Neutrophil (primary cell): ENCODE measurements around the gene LRPPRC.

Source experiments
- H3K27ac ChIP-seq: fragments of 200-600 bp; sonication (generic); 2 replicates; pipeline ENCODE4 v1.5.1; 2016; ENCODE audit warnings: mild to moderate bottlenecking, moderate library complexity
- H3K27me3 ChIP-seq: fragments of 200-600 bp; sonication (generic); 2 replicates; pipeline ENCODE4 v1.6.0; 2016; ENCODE audit warnings: mild to moderate bottlenecking
- H3K36me3 ChIP-seq: fragments of 200-600 bp; sonication (generic); 2 replicates; pipeline ENCODE4 v1.5.1; 2017
- H3K4me1 ChIP-seq, 2 experiments: fragments of 200-600 bp in 1 of 2; sonication (generic) in 1 of 2; 1 replicate in 1 of 2; 2 replicates in 1 of 2; pipeline versions ENCODE4 v1.5.1 to v1.6.1; 2013 to 2016; ENCODE audit warnings: low read depth in 1 of 2, low read length in 1 of 2, mild to moderate bottlenecking in 1 of 2, moderate library complexity in 1 of 2; ENCODE audit not compliant: control insufficient read depth in 1 of 2, insufficient read depth in 1 of 2
- H3K4me3 ChIP-seq, 2 experiments: fragments of 200-600 bp in 1 of 2; sonication (generic) in 1 of 2; 1 replicate in 1 of 2; 2 replicates in 1 of 2; pipeline ENCODE4 v1.5.1; 2013 to 2016; ENCODE audit warnings: low read depth in 1 of 2, low read length in 1 of 2, mild to moderate bottlenecking in 1 of 2, moderate library complexity in 1 of 2
- H3K9me3 ChIP-seq: fragments of 200-600 bp; sonication (generic); 2 replicates; pipeline ENCODE4 v1.5.1; 2016
- TF ChIP-seq, protein P1 (sequence below): fragments of 200-600 bp; sonication (generic); IDR thresholded peaks from 2 replicates; pipeline ENCODE4 v1.5.1; 2016; ENCODE audit warnings: antibody characterized with exemption

LRPPRC gene

DNA sequence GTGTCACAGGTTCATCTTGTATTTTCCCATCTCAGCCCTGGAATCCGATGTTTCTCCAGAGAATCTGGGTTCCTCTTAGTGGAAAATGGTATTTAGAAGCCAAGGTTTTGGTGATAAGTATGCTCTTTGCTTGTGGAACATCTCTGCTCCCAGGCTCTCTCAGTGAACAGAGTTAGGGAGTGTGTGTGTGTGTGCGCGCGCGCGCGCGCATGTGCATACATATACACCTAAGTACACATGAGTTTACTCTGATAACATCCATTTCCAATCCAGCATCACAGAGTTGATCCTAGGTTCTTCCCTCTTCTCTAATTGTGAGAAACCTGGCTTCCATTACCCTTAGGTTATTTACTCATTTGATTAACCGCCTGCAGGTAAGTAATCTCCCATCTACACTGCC, 115.3 kb downstream of the LRPPRC start:
- TF ChIP-seq, protein P1, sequence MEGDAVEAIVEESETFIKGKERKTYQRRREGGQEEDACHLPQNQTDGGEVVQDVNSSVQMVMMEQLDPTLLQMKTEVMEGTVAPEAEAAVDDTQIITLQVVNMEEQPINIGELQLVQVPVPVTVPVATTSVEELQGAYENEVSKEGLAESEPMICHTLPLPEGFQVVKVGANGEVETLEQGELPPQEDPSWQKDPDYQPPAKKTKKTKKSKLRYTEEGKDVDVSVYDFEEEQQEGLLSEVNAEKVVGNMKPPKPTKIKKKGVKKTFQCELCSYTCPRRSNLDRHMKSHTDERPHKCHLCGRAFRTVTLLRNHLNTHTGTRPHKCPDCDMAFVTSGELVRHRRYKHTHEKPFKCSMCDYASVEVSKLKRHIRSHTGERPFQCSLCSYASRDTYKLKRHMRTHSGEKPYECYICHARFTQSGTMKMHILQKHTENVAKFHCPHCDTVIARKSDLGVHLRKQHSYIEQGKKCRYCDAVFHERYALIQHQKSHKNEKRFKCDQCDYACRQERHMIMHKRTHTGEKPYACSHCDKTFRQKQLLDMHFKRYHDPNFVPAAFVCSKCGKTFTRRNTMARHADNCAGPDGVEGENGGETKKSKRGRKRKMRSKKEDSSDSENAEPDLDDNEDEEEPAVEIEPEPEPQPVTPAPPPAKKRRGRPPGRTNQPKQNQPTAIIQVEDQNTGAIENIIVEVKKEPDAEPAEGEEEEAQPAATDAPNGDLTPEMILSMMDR, result no peak
- no peaks in the 10 kb centered on the region for H3K9me3 ChIP-seq
- H3K4me1 ChIP-seq, result no peaks in the 10 kb centered on the region

DNA sequence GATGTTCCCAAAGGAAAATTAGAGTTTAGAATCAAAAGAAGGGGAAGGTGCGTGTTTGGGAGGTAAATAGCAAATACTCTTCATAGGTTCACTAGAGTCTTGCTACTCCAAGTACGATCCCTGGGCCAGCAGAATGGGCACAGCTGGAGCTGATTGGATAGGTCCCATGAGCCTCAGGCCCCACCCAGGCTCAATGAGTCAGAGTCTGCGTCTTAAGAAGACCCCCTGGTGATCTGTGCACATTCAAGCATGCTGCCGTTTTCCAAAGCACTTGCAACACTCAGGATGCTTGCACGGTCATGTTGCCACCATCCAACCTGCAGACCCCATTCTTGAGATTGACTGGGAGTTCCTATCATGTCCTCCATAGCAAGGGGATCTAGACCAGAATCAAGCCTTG, 116.5 kb downstream of the LRPPRC start:
- Histone ChIP-seq H3K27ac (no peak overlapping the region), H3K27me3 (peaks cover 5% of the 10 kb centered on the region)

More for the DNA sequence above, 115.3 kb downstream of the LRPPRC start:
- Histone ChIP-seq H3K4me3 (no peak overlapping the region), H3K27me3 (no peaks in the 10 kb centered on the region), H3K36me3 (no peaks in the 10 kb centered on the region), H3K27ac (no peak overlapping the region)

DNA sequence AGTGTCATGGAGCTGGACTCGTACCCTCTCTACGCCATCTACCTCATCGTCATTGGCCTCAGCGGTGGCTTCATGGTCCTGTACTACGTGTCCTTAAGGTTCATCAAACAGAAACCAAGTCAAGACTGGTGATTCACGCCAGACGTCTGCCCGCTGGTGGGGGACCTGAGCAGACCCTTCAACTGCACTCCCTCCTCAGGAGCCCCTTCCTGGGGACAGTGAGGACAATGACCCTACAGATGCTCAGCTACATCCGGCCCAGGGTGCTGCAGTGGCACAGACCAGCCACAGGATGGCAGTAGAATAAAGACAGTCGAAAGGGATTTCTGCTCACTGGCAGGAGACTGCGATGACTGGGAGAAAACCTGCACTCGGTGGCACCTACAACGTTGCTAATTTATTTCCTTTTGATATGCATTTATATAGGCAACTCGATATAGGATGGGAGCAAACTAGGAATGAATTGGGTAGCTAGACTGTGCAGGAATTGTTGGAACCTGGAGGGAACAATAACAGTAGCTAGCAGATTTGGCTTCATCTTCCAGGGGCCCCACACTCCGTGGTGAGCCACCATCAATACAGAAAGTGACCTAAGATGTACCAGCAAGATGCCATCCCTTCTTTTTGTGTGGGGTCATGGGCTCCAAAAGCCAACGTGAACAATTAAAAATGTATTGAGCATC, 117.9 kb downstream of the LRPPRC start:
- H3K36me3 ChIP-seq, result no peaks in the 10 kb centered on the region
- H3K27ac ChIP-seq, result no peak overlapping the region

More for the DNA sequence above, 116.5 kb downstream of the LRPPRC start:
- Histone ChIP-seq H3K9me3 (no peaks in the 10 kb centered on the region), H3K4me1 (no peaks in the 10 kb centered on the region), H3K36me3 (no peaks in the 10 kb centered on the region), H3K4me3 (no peak overlapping the region)
- TF ChIP-seq, protein P1, result no peak

DNA sequence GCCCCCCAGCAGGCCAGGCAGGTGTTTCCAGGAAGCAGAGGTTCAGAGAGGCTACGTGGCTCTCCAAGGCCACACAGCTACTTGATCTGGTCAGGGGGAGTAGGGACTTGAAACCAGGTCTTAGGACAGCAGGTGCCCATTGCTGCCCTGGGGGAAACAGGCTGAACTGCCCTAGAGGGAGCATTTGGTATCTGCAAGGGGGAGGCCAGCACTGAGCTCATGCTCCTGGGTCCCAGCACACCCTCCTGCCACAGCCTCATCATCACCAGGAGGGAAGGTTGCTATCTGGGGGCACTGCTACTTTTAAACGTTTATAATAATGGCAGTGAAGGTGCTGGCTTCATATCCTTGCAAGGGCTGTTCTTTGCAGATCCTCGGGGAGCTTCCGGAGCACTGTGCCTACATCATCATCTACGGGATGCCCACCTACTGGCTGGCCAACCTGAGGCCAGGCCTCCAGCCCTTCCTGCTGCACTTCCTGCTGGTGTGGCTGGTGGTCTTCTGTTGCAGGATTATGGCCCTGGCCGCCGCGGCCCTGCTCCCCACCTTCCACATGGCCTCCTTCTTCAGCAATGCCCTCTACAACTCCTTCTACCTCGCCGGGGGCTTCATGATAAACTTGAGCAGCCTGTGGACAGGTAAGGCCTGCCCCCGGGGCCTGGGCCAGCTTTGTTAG, 120.9 kb downstream of the LRPPRC start:
- Histone ChIP-seq H3K27ac (no peak overlapping the region), H3K9me3 (no peaks in the 10 kb centered on the region), H3K4me3 (no peak overlapping the region), H3K27me3 (peaks cover 30% of the 10 kb centered on the region), H3K4me1 (no peaks in the 10 kb centered on the region), H3K36me3 (no peaks in the 10 kb centered on the region)
- TF ChIP-seq, protein P1, result no peak

More for the DNA sequence above, 117.9 kb downstream of the LRPPRC start:
- H3K27me3 ChIP-seq, result peaks cover 5% of the 10 kb centered on the region
- H3K9me3 ChIP-seq, result no peaks in the 10 kb centered on the region
- TF ChIP-seq, protein P1, result peak; percentile 50
- H3K4me3 ChIP-seq, result no peak overlapping the region
- H3K4me1 ChIP-seq, result no peaks in the 10 kb centered on the region

DNA sequence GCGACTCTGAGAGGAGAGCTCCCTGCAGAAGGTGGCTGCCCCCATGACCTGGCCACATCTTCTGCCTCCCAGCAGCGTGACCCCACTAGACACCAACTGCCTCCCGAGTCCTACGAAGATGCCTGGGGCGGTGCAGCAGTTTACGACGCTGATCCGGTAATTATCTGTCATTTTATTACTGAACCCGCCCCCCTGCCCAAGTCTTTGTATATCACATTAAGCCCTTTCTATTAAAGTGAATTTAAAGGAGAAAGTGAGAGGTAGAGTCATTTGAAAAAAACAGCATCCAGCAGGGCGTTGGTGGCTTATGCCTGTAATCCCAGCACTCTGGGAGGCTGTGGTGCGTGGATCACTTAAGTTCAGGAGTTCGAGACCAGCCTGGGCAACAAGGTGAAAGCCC, 123.6 kb downstream of the LRPPRC start:
- H3K27ac ChIP-seq, result no peak overlapping the region
- TF ChIP-seq, protein P1, result no peak
- no peaks in the 10 kb centered on the region for H3K9me3 ChIP-seq
- no peaks in the 10 kb centered on the region for H3K36me3 ChIP-seq
- H3K27me3 ChIP-seq, result peaks cover 49% of the 10 kb centered on the region
- H3K4me3 ChIP-seq, result no peak overlapping the region
- no peaks in the 10 kb centered on the region for H3K4me1 ChIP-seq
